ENCODE data around the gene WDR54.
"Not testable (repeated sequence)": the region's sequence is repeated elsewhere in the genome, so short reads cannot be mapped to it uniquely, and the experiment has no call there.

WDR54 gene

DNA sequence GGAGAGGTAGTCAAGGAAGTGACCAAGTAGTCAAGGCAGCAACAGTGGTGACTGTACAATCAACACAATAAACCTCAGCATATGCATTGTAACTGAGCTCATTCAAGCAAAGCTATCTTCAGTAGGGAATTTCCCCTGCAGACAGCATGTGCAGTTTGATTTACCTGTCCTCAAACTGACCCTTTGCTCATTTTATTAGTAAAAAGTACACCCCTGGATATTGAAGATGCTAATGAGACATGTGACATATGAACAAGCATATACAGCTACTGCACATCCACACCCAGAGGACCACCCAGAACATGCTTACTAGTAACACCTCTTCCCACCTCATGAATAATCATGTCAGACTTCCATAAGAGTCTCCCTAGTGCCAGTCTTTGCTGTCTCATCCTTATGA is 15.5 kb upstream of the WDR54 start:
- DNase-seq (ENCODE audit: low spot score) = no peak

DNA sequence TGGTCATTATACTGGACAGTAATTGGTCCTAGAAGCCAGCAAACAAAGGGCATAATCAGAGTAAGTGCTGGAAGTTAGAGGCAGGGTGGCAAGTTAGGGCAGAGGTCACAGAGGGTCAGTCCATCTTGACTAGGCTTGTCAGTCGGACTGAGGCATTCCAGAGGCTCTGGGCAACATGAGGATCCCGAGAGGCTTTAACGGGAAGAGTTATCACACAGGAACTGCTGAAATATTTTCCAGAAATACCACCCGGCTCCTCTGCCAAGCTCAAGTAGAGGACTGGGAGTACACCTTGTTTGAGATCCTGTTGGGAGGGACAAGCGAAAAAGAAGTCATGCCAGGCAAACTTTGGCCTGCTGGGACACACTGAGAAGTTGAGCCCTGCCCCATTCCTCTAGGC is 13.8 kb upstream of the WDR54 start:
- DNase-seq (ENCODE audit: low spot score) = no peak

DNA sequence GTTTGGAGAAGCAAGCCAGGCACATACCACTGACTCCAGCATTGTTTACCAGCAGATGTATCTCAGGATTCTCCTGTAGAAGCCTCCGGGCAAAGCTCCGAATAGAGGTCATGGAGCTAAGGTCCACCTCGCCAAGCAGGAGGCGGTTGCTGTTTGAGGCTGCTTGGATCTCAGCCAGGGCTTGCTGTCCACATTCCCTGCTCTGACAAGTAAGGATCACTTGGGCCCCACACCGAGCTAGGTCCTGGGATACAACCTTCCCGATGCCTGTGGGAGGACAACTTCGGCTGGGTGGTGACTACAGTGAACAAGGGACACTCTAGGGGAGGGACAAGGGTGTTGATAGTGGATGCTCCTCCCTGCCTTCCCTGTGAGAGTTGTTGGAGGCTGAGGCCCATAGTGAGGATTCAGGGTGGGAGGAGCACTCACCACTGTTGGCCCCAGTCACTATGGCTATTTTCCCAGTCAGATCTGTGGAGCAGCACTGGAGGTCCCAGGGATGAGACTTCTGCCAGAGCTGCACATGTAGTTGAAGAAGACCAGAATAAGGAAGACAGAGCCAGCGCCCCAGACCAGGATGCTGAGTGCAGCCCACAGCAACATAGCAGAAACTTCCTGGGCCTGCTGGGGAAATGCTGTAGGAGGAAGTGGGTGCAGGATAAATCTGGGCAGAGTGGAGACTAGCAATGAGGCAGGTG is 8.4 kb upstream of the WDR54 start:
- no peak for DNase-seq (ENCODE audit: low spot score)

DNA sequence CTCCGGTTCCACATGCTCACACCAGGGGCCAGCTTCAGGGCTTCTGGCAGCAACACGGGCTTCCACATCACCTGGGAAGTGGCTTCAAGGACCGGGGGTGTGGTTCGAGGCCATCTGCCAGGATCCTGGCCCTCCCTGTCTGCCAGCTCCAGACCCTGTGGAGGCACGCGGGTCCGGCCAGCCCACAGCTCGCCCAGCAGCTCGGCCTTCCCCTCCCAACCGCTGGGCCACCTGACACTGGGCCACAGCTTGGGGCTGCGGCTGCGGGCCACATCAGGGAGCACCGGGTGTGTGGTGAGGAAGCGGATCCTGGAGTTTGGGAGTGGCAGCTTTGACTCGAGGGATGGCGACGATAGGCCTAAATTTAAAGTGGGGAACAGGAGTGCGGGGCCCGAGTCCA is 7.1 kb upstream of the WDR54 start:
- no peak for DNase-seq (ENCODE audit: low spot score)

DNA sequence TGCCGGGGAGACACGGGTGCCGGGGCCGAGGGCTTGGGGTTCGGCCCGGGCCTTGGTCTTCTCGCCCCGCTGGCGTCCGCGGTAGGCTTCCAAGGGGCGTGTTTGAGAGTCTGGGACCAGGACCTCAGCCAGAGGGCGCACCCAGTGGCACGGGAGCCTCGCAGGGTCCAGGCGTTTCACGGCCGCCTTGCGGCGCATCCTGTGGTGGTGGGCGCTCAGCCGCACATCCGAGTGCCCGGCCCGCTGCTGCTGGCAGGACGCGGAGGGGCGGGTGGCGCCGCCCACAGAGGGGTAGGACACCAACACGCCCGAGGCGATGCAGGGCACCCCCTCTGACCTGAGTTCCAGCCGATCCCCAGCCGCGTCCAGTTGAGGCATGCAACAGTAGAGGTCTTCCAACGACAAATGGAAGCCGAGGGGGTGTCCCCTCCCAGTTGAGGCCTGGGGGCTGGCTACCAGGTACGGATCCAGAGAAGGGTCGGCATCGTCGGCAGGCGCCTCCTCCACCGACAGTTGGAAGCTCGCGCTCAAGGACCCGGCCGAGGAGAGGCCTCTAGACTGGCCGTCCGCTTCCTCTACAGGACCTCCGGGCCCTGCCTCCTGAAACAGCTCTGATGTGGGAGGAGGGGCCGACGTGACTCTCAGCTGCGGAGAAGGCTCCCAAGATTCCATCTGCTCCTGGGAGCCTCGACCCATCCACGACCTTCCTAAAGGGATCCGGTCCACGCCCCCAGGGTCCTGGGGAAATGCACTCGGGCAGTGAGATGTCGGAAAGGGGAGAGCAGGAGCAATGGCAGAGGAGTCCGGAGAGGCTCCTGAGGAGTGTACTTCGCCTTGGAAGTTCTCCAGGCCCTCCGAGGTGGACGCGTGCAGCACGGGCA is 6.4 kb upstream of the WDR54 start:
- peak; percentile 73 for DNase-seq (ENCODE audit: low spot score)

DNA sequence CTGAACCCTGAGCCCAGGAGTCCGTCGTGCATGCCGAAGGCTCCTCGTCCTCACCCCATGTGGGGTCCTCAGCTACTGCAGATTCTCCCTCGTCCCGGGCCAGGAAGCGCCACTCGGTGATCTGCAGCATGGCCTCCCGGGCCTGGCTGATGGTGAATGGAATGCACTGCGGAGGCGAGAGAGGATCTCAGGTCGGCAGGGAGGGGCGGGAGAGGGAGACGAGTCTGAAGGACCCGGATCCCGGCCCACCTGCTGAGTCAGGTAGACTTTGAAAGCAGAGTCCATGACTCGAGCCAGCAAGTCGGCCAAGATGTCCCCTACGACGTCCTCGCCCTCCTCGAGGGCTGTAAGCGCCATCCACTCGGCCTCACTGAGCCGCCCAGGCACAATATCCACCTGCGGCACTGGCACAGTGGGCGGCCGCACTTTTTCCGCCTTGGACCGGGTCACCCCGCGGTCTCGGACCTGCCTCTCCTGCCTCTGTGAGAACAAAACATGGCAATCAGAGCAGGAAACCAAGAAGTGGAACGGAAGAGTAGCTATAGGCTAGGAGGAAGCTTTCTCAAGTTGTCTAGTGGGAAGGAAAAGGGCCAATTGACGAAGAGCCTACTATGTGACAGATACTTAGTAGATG is 5.7 kb upstream of the WDR54 start:
- DNase-seq (ENCODE audit: low spot score) = no peak

DNA sequence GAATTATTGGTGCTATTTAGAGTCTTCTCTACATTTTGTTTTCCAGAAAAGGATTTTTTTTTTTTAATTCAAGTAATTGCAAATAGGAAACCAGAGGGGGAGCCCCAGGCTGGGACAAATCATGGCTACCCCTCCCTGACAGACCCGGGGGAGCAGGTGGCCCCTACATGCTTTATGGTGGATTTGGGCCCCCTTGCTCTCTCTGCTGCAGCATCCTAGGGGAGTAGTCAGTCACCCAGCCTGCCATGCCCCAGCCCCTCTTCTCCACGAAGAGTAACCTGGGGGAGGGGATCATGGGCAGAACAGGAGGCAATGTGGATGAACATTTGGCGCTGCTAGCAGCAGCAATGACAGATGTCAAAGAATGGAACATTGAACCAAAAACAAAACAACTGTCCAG is 4.8 kb upstream of the WDR54 start:
- no peak for DNase-seq (ENCODE audit: low spot score)

DNA sequence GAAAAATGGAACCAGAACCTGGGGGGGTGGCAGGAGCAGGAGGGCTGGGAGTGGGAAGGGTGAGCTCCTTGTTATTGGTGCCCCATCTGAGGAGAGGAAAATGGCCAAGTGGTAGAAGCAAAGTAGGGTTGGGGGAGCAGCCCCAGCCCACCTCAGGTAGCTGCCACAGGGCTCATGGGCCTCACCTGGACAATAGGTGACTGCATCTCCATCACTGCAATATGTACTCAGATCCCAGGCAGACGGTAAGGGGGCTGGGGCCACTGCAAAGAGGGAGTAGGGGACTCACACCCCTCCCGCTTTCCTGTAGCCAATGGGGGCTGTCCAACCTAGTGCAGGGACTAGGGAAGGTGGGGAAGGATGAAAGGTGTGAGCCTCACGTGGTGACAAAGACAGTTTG is 4.3 kb upstream of the WDR54 start:
- DNase-seq (ENCODE audit: low spot score) = no peak

DNA sequence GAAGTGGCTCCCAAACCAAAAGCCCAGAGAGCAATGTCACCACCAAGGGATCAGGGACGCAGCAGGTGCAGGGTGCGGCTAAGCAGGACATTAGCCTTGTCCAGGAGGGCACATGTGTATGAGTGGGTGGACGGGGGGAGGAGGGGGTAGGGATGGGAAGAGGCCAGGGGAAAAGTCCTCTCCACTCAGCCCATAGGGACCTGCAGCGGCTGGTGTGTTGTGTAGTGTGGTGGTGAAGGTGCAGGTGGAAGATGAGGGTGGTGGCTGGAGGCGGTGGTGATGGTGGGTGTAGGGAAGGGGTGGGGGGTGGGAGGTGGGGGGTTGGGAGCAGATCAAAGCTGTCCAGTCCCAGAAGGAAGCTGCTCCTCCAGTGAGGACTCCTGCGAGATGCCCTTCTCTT is 3.8 kb upstream of the WDR54 start:
- DNase-seq (ENCODE audit: low spot score) = no peak

DNA sequence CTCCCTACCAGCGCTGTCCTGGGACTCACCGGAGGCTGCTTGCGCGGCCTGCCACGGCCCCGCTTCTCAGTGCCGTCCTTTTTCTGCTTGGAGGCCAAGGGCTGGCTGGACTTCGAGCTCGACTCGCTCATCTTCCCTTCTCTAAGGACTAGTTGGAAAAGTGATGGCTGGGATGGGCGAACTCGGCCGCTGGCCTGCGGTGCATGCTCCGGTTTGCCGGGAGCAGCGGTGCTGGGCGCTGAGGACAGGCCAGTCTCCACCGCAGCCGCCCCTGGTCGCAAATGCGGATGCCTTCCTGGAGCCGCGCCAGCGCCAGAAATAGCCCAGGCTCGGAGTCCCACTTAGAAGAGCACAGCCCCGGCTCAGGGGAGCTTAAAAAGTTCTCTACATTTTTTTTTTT is 3.2 kb upstream of the WDR54 start:
- no peak for DNase-seq (ENCODE audit: low spot score)

DNA sequence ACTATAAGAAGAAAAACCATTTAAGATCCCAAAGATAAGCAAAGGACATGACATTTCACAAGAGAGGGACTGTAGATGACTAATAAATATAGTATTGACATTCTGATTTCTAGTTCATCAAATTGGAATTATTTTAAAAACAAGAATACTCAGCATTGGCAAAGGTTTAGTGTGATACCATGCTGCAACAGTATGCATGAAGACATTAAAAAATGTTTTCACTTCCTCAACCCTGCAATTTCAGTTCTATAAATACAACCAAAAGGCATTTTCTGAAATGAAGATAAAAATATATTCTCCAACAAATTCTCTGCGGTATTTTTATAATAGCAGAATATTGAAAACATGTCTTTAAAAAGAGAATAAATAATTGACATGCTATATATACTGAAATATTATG is 2.2 kb upstream of the WDR54 start:
- DNase-seq (ENCODE audit: low spot score) = no peak

DNA sequence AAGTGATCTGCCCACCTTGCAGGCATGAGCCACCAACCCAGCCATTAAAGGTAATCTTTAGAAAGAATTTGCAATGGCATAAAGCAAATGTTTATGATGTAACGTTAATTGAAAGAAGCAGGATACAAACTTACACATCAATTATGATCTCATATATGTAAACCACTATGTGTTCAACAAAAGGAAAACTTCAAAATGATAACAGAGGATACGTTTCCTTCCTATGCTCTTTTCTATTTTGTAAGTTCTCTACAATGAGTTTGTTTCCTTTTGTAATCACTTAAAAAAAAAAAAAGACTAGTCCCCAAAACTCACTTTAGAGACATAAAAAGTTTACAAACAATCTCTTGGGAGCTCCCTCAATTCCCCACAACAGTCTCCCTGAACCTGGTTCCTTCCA is 1.5 kb upstream of the WDR54 start:
- DNase-seq (ENCODE audit: low spot score) = no peak

DNA sequence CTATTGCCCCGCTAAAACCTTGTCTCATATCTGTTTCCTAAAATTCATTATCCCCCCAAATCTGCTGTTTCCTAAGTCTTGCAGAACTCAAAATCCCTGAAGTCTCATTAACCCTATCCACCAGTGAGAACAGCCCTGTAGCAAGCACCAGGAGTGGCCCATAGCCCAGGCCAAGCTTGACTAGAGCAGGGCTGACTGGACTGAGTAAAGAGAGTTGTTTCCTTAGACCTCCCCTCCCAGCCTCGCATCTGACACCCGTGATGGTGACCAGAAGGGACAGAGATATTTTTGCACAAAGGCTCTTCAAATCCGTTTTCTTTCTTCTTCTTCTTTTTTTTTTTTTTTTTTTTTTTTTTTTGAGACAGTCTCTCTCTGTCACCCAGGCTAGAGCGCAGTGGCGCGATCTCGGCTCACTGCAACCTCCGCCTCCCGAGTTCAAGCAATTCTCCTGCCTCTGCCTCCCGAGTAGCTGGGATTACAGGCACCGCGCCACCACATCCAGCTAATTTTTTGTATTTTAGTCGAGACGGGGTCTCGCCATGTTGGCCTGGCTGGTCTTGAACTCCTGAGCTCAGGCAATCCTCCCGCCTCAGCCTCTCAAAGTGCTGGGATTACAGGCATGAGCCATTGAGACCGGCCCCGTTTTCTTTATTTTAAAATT is 957 bp upstream of the WDR54 start:
- not testable (repeated sequence) for DNase-seq (ENCODE audit: low spot score)

DNA sequence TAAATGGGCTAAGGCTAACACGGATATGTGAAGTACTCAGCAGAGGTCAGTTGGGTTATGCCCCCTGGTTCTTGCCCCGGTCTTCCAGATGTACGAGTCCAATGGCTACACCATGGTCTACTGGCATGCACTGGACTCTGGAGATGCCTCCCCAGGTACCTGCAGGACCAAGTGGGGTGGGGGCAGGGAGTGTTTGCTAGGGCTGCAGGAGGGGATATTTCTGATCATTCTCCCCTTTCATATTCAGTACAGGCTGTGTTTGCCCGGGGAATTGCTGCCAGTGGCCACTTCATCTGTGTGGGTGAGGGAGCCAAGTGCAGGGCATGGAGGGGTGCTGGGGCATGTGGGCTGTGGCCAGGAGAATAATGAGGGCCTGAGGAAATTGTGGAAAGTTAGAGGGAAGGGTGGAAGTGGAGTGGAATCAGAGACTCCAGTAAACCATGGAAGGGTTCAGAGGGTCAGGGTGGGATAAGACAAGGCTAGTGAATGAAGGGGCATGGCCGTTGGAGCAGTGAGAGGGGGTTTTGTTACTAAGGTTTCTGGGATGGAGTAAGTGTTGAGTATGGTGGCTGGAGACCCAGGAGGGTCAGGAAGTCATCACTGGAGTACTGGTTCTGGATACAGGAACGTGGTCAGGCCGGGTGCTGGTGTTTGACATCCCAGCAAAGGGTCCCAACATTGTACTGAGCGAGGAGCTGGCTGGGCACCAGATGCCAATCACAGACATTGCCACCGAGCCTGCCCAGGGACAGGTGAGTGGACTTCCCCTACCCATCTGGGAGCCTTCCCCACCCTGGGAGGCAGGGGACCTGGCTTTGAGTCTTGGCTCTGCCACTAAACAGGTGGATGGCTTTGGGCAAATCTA is 1.9 kb downstream of the WDR54 start:
- no peak for DNase-seq (ENCODE audit: low spot score)

DNA sequence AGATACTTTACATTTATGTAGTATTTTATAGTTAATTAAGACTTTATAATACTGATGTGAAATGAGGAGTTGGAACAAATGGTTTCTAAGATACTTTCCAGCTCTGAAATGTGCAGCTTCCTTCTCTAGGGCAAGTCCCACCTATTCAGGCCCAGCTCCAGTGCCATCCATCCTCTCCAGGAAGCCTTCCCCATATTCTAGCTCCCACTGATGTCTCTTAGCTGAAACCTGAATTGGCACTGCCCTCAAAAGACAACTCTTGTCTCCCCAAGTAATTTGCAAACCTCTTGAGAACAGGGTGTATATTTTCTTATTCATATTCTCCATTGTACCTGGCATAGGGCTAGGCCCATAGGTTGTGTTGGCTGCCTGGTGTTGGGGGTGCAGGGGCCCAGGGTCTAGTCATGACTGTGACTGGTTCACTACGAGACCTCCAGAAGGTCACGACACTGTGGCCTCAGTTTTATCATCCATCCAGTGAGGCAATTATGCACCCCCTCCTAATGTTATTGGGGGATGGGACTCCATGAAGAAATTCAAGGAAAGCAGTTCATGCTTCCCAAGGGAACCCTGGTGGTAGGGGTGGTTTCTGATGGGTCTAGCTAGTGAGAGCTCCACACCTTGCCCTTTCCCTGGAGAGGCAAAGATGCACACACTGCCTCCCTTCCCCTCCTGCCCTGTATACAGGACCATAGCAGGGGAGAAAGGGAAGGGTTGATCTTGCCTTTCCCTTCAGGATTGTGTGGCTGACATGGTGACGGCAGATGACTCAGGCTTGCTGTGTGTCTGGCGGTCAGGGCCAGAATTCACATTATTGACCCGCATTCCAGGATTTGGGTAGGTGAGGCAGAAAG is 2.8 kb downstream of the WDR54 start:
- no peak for DNase-seq (ENCODE audit: low spot score)

DNA sequence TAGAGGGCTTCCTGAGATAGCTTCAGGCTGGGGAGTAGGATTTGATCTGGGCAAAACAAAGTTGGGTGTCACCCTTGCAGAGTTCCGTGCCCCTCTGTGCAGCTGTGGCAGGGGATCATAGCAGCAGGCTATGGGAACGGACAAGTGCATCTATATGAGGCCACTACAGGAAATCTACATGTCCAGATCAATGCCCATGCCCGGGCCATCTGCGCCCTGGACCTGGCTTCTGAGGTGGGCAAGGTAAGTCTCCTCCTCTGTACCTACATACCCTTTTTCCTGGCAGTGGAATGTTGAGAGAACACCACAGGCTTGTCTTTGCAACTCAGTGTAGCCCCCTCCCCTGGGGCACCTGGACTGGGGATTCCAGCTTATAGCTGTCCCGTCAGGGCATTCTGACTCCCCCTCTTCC is 3.5 kb downstream of the WDR54 start:
- no peak for DNase-seq (ENCODE audit: low spot score)

DNA sequence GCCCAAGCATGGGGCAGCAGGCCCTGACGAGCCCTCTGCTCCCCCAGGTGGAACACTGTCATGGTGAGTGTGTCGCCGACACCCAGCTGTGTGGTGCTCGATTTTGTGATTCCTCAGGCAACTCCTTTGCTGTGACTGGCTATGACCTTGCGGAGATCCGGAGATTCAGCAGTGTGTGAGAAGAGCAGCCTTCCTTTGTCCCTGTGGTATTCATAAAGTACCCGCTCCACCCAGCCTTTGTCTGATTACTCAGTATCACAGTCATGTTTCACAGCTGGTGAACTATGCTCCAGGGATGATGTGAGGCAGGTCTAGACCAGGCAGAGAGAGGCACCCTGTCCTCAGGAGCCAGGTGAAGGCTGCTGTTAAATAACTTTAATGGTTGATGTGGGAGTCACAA is 4.0 kb downstream of the WDR54 start:
- peak; percentile 38 for DNase-seq (ENCODE audit: low spot score)

DNA sequence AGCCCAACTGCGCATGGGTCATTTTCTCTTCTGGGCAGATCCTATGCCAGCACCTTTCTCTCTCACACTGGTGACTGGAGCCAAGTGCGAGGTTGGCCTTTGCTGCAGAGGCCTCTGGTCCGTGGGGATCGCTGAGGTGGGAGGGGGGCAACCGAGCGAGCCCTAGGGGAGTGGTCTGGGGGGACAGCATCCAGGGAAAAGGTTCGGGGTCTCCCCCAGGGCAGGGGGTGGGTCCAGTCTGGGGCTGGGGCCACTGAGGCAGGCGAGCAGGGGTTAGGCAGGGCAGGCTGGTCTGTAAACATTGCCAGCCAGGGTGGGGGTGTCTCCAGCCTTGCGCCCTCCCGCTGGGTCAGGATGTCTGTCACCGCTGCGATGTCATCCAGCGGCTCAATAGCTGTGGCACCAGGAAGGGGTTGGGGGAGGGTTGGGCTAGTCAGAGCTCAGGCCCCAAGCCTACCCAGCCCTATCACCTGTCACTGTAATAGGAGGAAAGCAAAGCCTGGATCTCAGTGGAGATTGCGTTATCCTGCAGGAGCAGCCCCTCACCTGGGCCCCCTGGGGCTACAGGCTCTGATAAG is 4.7 kb downstream of the WDR54 start:
- DNase-seq (ENCODE audit: low spot score) = no peak

DNA sequence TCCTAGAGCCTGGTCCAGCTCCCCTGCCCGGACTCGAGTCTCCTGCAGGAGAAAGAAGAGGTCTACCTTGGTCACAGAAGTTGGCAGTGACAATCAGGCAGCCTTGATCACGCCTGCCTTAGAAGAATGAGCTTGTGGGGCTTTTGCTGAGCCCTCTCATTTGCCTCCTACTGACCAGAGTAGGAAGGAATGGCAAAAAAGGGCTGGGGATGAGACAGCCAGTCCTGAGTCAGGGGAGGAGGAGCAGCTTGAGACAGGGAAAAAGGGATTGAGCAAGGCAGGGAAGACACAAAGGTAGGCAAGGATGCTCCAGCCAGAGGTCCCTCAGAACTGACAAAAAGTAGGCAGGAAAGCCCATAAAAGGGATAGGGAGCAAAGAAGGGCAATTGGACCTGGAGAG is 6.0 kb downstream of the WDR54 start:
- DNase-seq (ENCODE audit: low spot score) = no peak

DNA sequence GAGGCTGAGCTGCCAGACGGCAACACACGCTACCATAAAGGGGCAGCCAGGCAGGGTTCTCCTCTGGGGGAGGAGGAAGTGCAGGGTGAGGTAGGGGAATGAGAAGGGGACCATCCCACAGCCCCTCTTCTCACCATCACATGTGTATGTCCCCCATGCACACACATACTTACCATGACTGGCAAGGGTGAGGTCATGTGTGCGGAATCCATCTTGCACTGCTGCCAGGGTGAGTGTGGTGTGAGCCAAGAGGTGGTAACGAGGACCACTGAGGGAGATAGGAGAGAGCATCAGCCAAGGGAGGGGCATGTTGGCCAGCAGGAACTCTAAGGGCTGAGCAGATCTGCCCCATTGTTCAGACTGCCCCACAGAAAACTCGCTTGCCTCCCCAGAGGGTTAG is 7.1 kb downstream of the WDR54 start:
- DNase-seq (ENCODE audit: low spot score) = no peak

All from AG08395 (cell line).